Pancreas (tissue), 10 donors: ENCODE data around the gene CUX1. TPM values are rescaled to one million over a fixed set of nuclear protein-coding genes. Genes with fewer than 3 reads are reported as not detected.
A peak's percentile ranks its signal among the peaks of the same experiment; 100 is the strongest.

Experiments
- ATAC-seq, 4 donors: fragments of 200-7000 bp; cut with Tn5 transposase; one replicate each; pipeline versions ENCODE4 v1.8.0 to v1.9.1; 2020; ENCODE audit warnings: mild to moderate bottlenecking in 4 of 4, moderate library complexity in 4 of 4
- DNase-seq, 6 donors: peaks; one replicate each; pipeline ENCODE4 v3.0.0-alpha.2; 2020
- FAIRE-seq: peaks from 2 replicates; lab custom pipeline; 2012; peaks lifted over from hg19 to GRCh38; lab: Jason Lieb, UNC
- H3K27ac ChIP-seq, 4 donors: fragments of 200-600 bp; sonication (generic); 1 replicate in 3 of 4; 2 replicates in 1 of 4; pipeline versions ENCODE4 v1.5.0 to v1.8.0; 2020
- H3K27me3 ChIP-seq, 4 donors: fragments of 200-600 bp; one replicate each; pipeline ENCODE4 v1.8.0; 2021
- H3K36me3 ChIP-seq, 3 donors: fragments of 200-600 bp; sonication (generic) in 1 of 3; one replicate each; pipeline versions ENCODE4 v1.5.0 to v1.8.0; 2020 to 2021
- H3K4me1 ChIP-seq, 3 donors: fragments of 200-600 bp; one replicate each; pipeline ENCODE4 v1.8.0; 2021
- H3K4me3 ChIP-seq, 4 donors: fragments of 200-600 bp; sonication (generic) in 2 of 4; one replicate each; pipeline versions ENCODE4 v1.5.0 to v1.8.0; 2020 to 2021
- H3K9me3 ChIP-seq, 4 donors: fragments of 200-600 bp; one replicate each; pipeline ENCODE4 v1.8.0; 2021
- WGBS, 2 donors: extraction: QIAGEN DNeasy Blood & Tissue Kit; methylation state at CpG; one replicate each; pipeline ENCODE4 v1.1.7; 2013; 5-methylcytosine and 5-hydroxymethylcytosine counted together
- intact Hi-C, 3 donors: fragments of 100-400 bp; cut with DNase I; formaldehyde crosslinking; loops; one replicate each; pipeline versions ENCODE4 v1.11.1 to v1.14.2; 2022
- polyA plus RNA-seq, 2 donors: library from polyadenylated mRNA; stranded (reverse); fragments of 200-250 nt; gene quantifications; one replicate each; pipeline ENCODE4 v1.2.3, GENCODE V29; 2013
- total RNA-seq, 6 donors: library from RNA; stranded (reverse); fragmentation: NEBNext Ultra II Directional in 4 of 6; extraction: Animal tissue kit (Norgen Biotek cat#: 25700) in 4 of 6; gene quantifications; one replicate each; pipeline versions ENCODE4 v1.2.1 to v1.2.4, GENCODE V29; 2021 to 2023
- TF ChIP-seq, protein P1 (sequence below), 4 donors: fragments of 200-600 bp; sonication (generic) in 3 of 4; IDR thresholded peaks; one replicate each; pipeline versions ENCODE4 v1.5.0 to v1.8.0; 2021; ENCODE audit warnings: antibody characterized with exemption in 4 of 4
- donor health status: healthy with polysubstance abuse.
- donor health status: DM: no; HTN: no; CAD: no; lungs with moderate emphysema.
- donor health status: DM: no; HTN: no; CAD: no.
- donor health status: control.
- donor health status: control.
- donor health status: Bipolar disorder and iron deficiency.
- donor health status: DM: yes; HTN: yes; CAD: no.
- donor health status: DM: no; HTN: no; CAD: no.
- donor health status: DM: no; HTN: no; CAD: no.
- donor health status: DM: yes; HTN: yes; CAD: no.

Gene CUX1
- total and polyA plus RNA-seq, 8 donors: 18.9 to 61.2 (median 45.1) TPM

DNA sequence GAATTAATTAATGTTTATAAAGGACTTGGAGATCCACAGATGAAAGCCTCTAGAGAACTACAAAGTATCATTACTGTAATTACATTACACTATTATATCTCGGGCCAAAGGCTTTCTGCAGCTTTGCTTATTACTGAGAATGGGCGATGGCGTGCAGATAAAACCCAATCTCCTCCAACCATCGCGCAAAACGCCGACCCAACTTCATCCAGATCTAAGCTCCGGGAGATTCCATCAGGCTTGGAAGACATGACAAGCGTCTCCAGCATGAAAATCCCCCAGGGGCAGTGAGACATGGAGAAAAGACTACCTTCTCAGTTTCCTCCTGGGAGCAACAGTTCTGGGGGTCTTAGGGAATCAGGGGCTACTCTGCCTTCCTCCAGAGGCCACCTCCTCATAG is 42.2 kb upstream of the CUX1 start:
- DNase-seq: no peak
- no peak for FAIRE-seq
- no peaks in the 10 kb centered on the region for H3K4me1 ChIP-seq
- H3K9me3 ChIP-seq: no peaks in the 10 kb centered on the region
- intact Hi-C loops: no loop called here
- ATAC-seq: no peak
- no peaks in the 10 kb centered on the region for H3K27me3 ChIP-seq
- no peak overlapping the region for H3K4me3 ChIP-seq
- TF ChIP-seq, protein P1, sequence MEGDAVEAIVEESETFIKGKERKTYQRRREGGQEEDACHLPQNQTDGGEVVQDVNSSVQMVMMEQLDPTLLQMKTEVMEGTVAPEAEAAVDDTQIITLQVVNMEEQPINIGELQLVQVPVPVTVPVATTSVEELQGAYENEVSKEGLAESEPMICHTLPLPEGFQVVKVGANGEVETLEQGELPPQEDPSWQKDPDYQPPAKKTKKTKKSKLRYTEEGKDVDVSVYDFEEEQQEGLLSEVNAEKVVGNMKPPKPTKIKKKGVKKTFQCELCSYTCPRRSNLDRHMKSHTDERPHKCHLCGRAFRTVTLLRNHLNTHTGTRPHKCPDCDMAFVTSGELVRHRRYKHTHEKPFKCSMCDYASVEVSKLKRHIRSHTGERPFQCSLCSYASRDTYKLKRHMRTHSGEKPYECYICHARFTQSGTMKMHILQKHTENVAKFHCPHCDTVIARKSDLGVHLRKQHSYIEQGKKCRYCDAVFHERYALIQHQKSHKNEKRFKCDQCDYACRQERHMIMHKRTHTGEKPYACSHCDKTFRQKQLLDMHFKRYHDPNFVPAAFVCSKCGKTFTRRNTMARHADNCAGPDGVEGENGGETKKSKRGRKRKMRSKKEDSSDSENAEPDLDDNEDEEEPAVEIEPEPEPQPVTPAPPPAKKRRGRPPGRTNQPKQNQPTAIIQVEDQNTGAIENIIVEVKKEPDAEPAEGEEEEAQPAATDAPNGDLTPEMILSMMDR (IDR thresholded peaks at IDR 0.05): no peak
- no peaks in the 10 kb centered on the region for H3K36me3 ChIP-seq
- H3K27ac ChIP-seq: no peak overlapping the region
- 83 to 87% methylated on average over 9 of the region's 9 CpGs for WGBS, 2 donors

DNA sequence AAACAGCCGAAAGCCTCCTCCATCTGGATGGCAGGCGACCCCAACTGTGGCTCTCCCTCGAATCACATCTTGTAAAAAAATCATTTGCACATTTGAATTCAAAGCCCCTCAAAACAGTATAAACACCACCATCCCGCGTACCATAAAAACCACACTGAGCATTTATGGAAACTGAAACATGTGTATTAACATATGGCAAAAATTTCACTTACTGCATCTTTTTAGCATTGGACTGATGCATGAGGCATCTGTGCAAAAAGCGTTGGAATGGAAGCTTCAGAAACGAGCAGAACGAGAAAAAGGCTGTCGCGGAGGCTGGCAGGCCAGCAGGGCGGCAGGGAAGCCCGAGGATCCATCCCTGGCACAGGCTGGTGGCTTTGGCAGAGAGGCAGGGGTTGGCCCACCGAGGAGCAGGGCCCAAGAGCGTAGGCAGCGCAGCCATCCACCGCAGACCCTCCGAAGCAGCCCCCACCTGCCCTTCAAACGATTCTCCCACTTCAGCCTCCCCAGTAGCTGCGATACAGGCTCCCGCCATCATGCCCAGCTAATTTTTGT is 39.3 kb upstream of the CUX1 start:
- no peaks in the 10 kb centered on the region for H3K27me3 ChIP-seq
- no peaks in the 10 kb centered on the region for H3K36me3 ChIP-seq
- DNase-seq (no peak), ATAC-seq (no peak), FAIRE-seq (no peak)
- H3K9me3 ChIP-seq: no peaks in the 10 kb centered on the region
- no peaks in the 10 kb centered on the region for H3K4me1 ChIP-seq
- WGBS, 2 donors: 82 to 85% methylated on average over 20 of the region's 20 CpGs
- TF ChIP-seq, protein P1 (IDR thresholded peaks at IDR 0.05): no peak
- no peak overlapping the region for H3K27ac ChIP-seq
- intact Hi-C loops: no loop called here
- H3K4me3 ChIP-seq: no peak overlapping the region

DNA sequence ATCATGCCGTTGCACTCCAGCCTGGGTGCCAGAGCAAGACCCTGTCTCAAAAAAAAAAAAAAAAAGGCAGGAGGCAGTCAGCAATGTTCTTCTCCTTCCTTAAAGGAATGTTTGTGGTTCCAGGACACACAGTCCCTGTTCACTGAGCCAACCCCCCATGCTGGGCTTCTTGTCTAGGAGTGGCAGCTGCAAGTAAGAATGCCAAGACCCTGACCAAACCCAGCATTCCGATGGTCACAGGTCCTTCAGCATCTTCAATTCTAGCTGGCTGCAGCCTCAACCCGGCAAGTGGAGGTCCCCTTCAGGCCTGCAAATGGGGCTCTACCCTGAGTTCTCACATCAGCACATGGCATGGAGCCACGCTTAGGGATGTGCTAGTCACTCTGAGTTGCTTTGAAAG is 38.2 kb upstream of the CUX1 start:
- no peak for DNase-seq
- H3K27ac ChIP-seq: no peak overlapping the region
- H3K36me3 ChIP-seq: no peaks in the 10 kb centered on the region
- TF ChIP-seq, protein P1 (IDR thresholded peaks at IDR 0.05): no peak
- no peak for ATAC-seq
- WGBS, 2 donors: 81 to 91% methylated on average over 4 of the region's 4 CpGs
- no peak overlapping the region for H3K4me3 ChIP-seq
- no peaks in the 10 kb centered on the region for H3K27me3 ChIP-seq
- intact Hi-C loops: no loop called here
- no peaks in the 10 kb centered on the region for H3K4me1 ChIP-seq
- no peak for FAIRE-seq
- H3K9me3 ChIP-seq: no peaks in the 10 kb centered on the region

DNA sequence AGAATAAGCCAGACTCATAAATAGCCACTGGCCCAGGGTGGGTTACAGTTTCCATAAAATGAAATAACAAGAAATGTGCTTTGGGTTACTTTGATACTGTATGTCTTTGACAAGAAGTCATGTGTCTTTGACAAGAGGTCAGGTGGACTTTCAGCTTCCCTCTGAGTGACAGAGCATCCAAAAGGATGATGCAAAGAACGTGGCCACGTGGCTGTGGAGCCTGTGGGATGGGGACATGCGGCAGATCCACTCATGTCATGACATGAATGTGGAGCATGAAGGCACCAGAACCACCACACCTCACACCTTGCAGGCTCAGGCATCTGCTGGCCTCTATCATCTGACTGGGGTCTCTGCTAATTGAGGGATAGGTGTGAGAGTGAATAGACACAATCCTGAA is 37.1 kb upstream of the CUX1 start:
- Histone ChIP-seq H3K4me1 (no peaks in the 10 kb centered on the region), H3K9me3 (no peaks in the 10 kb centered on the region), H3K4me3 (no peak overlapping the region), H3K27ac (no peak overlapping the region), H3K36me3 (no peaks in the 10 kb centered on the region), H3K27me3 (no peaks in the 10 kb centered on the region)
- TF ChIP-seq, protein P1 (IDR thresholded peaks at IDR 0.05): no peak
- no peak for ATAC-seq
- no peak for DNase-seq
- no peak for FAIRE-seq
- intact Hi-C loops: no loop called here
- WGBS, 2 donors: 56 to 66% methylated on average over 3 of the region's 3 CpGs

DNA sequence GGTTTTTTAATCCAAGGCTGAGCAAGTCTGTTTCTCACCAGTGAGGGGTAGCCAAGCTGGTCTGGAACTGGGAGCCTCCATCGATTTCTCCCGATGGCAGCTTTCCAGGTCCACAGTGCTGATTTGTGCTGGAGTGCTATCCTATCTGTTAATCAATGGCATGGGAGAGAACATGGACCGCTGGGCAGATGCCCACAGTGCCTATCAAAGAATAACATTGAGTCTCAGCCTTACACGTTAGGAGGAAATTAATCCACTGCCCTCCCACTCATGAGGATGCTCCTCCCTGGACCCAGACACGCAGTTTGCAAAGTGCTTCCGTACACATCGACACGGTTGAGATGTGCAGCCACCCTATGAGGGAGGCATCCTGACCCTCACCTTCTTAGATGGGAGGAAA is 36.0 kb upstream of the CUX1 start:
- Histone ChIP-seq H3K27me3 (no peaks in the 10 kb centered on the region), H3K9me3 (no peaks in the 10 kb centered on the region), H3K27ac (no peak overlapping the region), H3K36me3 (no peaks in the 10 kb centered on the region), H3K4me1 (no peaks in the 10 kb centered on the region), H3K4me3 (no peak overlapping the region)
- DNase-seq (peak in 2 of 6 donors; percentile 8 to 36), FAIRE-seq (no peak), ATAC-seq (peak in 1 of 4 donors; percentile 58)
- 42 to 43% methylated on average over 8 of the region's 8 CpGs for WGBS, 2 donors
- TF ChIP-seq, protein P1 (IDR thresholded peaks at IDR 0.05): no peak
- intact Hi-C loops: no loop called here
